B cell (primary cell): Measurements from ENCODE around the gene IL6ST. TPM values are rescaled to one million over a fixed set of nuclear protein-coding genes. Genes with fewer than 3 reads are reported as not detected.

Experiments used
- ATAC-seq: fragments of 200-7000 bp; cut with Tn5 transposase; one replicate; pipeline ENCODE4 v1.10.0; 2021; ENCODE audit warnings: low read depth, mild to moderate bottlenecking, moderate number of reproducible peaks, moderate library complexity
- CTCF ChIA-PET: fragments of 350-600 bp; sonication (Branson Sonifier 250); formaldehyde crosslinking; loops from one replicate; lab custom pipeline; 2021; ENCODE audit warnings: antibody characterized with exemption, inconsistent platforms; lab: Charles Lee
- POLR2A ChIA-PET: fragments of 350-600 bp; sonication (Branson Sonifier 250); formaldehyde crosslinking; loops from one replicate; lab custom pipeline; 2021; ENCODE audit warnings: antibody characterized with exemption; lab: Charles Lee
- DNase-seq: peaks from one replicate; pipeline ENCODE4 v3.0.0; 2013
- H2AFZ ChIP-seq: 2 replicates; pipeline ENCODE4 v1.6.1; 2012; ENCODE audit warnings: mild to moderate bottlenecking, low read depth, low read length; ENCODE audit not compliant: insufficient read depth, poor library complexity, severe bottlenecking
- H3K27ac ChIP-seq, 2 donors: 1 replicate in 1 of 2; 2 replicates in 1 of 2; pipeline ENCODE4 v1.5.1; 2012 to 2013; ENCODE audit warnings: low read length in 2 of 2, mild to moderate bottlenecking in 2 of 2, moderate library complexity in 1 of 2
- H3K27me3 ChIP-seq, 4 experiments: fragments of 200-600 bp in 1 of 4; sonication (generic) in 1 of 4; replicated peaks in 1 of 4; 1 replicate in 2 of 4; 2 replicates in 2 of 4; pipeline versions ENCODE4 v1.6.1 to v1.7.0; 2013 to 2016; ENCODE audit warnings: low read length in 3 of 4, mild to moderate bottlenecking in 2 of 4, mixed read lengths in 1 of 4, moderate library complexity in 1 of 4; ENCODE audit not compliant: insufficient read depth in 4 of 4, control insufficient read depth in 3 of 4; ENCODE audit errors: control extremely low read depth in 1 of 4
- H3K36me3 ChIP-seq, 2 experiments: replicated peaks in 1 of 2; 1 replicate in 1 of 2; 2 replicates in 1 of 2; pipeline versions ENCODE4 v1.6.1 to v1.7.1; 2013; ENCODE audit warnings: low read length in 1 of 2; ENCODE audit not compliant: insufficient read depth in 2 of 2, control insufficient read depth in 1 of 2; ENCODE audit errors: control extremely low read depth in 1 of 2, extremely low read depth in 1 of 2
- H3K4me1 ChIP-seq, 2 donors: fragments of 200-600 bp in 1 of 2; sonication (generic) in 1 of 2; 1 replicate in 1 of 2; 2 replicates in 1 of 2; pipeline versions ENCODE4 v1.5.1 to v1.6.1; 2013 to 2017; ENCODE audit warnings: low read length in 2 of 2; ENCODE audit not compliant: control insufficient read depth in 2 of 2, insufficient read depth in 2 of 2
- H3K4me2 ChIP-seq: replicated peaks from 2 replicates; pipeline ENCODE3; 2012; ENCODE audit warnings: mild to moderate bottlenecking, low read depth, low read length; ENCODE audit not compliant: poor library complexity, severe bottlenecking
- H3K4me3 ChIP-seq, 5 experiments: fragments of 200-600 bp in 1 of 5; sonication (generic) in 1 of 5; 1 replicate in 3 of 5; 2 replicates in 2 of 5; pipeline versions ENCODE4 v1.5.1 to v1.7.0; 2011 to 2016; ENCODE audit warnings: low read length in 4 of 5, mild to moderate bottlenecking in 4 of 5, low read depth in 2 of 5, control low read depth in 1 of 5, moderate library complexity in 1 of 5; ENCODE audit not compliant: insufficient read depth in 1 of 5; ENCODE audit errors: control extremely low read depth in 1 of 5, extremely low read depth in 1 of 5
- H3K79me2 ChIP-seq: fragments of 200-600 bp; sonication (generic); one replicate; pipeline ENCODE4 v1.6.0; 2016; ENCODE audit warnings: low read length; ENCODE audit not compliant: control insufficient read depth, insufficient read depth
- H3K9ac ChIP-seq: fragments of 200-600 bp; sonication (generic); 2 replicates; pipeline ENCODE4 v1.6.1; 2017; ENCODE audit warnings: mild to moderate bottlenecking, low read length, moderate library complexity
- H3K9me3 ChIP-seq, 3 donors: one replicate each; pipeline versions ENCODE4 v1.6.1 to v1.7.1; 2013; ENCODE audit warnings: low read length in 2 of 3; ENCODE audit not compliant: control insufficient read depth in 2 of 3, insufficient read depth in 1 of 3; ENCODE audit errors: control extremely low read depth in 1 of 3
- H4K20me1 ChIP-seq: 2 replicates; pipeline ENCODE4 v1.6.0; 2012; ENCODE audit warnings: mild to moderate bottlenecking, low read length; ENCODE audit not compliant: insufficient read depth, control insufficient read depth, poor library complexity, severe bottlenecking
- H3K27ac Mint-ChIP-seq: one replicate; pipeline ENCODE4 v1.8.0; 2021; ENCODE audit warnings: mixed read lengths
- H3K27me3 Mint-ChIP-seq: one replicate; pipeline ENCODE4 v1.8.0; 2021; ENCODE audit warnings: mixed read lengths
- H3K4me1 Mint-ChIP-seq: one replicate; pipeline ENCODE4 v1.8.0; 2021; ENCODE audit warnings: mixed read lengths
- H3K4me3 Mint-ChIP-seq: one replicate; pipeline ENCODE4 v1.8.0; 2021; ENCODE audit warnings: mixed read lengths
- H3K9me3 Mint-ChIP-seq: one replicate; pipeline ENCODE4 v1.8.0; 2022; ENCODE audit warnings: mixed read lengths; ENCODE audit not compliant: insufficient read depth
- CTCF ChIP-seq: fragments of 200-600 bp; IDR thresholded peaks from one replicate; pipeline ENCODE4 v1.8.0; 2022; ENCODE audit warnings: antibody characterized with exemption, mild to moderate bottlenecking
- EZH2 ChIP-seq: IDR thresholded peaks from 2 replicates; pipeline ENCODE4 v1.6.1; 2012; ENCODE audit warnings: borderline replicate concordance, low read depth, mild to moderate bottlenecking, moderate library complexity, low read length; ENCODE audit not compliant: insufficient read depth, poor library complexity, severe bottlenecking
- WGBS: methylation state at CpG from one replicate; pipeline ENCODE4 v1.1.5; 2013; ENCODE audit warnings: missing lambda C conversion rate; ENCODE audit not compliant: insufficient coverage; 5-methylcytosine and 5-hydroxymethylcytosine counted together
- intact Hi-C: fragments of 100-400 bp; cut with micrococcal nuclease; formaldehyde crosslinking; loops from one replicate; pipeline ENCODE4 v1.10.0; 2022
- polyA plus RNA-seq: library from polyadenylated mRNA; depleted of rRNA; stranded (reverse); fragments of >200 nt; gene quantifications from 2 replicates; pipeline ENCODE4 v1.2.3, GENCODE V29; 2012
- total RNA-seq, 2 donors: library from RNA; stranded (reverse); fragments of 120-200 nt in 1 of 2; gene quantifications; 1 replicate in 1 of 2; 2 replicates in 1 of 2; pipeline versions ENCODE4 v1.2.3 to v1.2.4, GENCODE V29; 2013 to 2022

Gene IL6ST
- total and polyA plus RNA-seq, 2 donors (not counting 1 experiment from before 2014, with no cell fraction given), result 4.3 to 28.0 TPM

DNA sequence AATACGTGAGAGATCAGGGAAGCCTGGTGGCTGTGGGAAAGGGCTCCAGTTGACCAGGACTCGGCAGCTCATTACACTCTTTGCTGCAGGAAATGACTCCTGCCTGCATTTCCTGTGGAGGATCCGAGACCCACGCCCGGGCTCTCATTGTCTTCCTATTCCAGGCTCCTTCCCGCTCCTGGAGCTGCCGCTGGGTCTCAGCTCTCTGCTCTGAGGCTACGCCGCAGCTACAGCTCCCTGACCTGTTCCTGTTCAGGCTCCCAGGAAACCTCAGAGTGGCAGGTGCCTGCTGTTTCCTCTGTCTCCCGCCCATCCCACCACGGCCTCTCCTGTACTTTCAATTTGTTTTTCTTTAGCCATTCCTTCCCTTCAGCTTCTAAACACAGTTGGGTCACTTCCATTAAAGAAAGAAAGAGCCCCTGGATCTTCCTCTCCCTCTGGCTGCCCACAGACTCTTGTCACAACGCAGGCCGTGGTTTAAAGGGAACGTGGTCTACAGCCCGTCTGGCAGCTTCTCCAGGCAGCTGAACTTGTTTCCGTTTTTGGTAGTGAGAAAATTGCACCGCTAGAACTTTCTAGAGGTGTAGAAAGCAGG lies 71.5 kb downstream of the IL6ST start:
- POLR2A ChIA-PET, result no interaction called here
- no peak for ATAC-seq
- H3K4me3 ChIP-seq, result peak overlapping the region; percentile 26 to 63 (median 53)
- peak overlapping the region; percentile 91 for H3K4me3 Mint-ChIP-seq
- CTCF ChIA-PET, result interaction anchor here (0.8 to 1.4 kb wide), 3 partner anchors 11 to 62 kb away, joined by 3 to 8 read pairs (median 4); no protein-coding TSS in a partner anchor
- no peaks in the 10 kb centered on the region for H4K20me1 ChIP-seq
- H3K27me3 Mint-ChIP-seq, result peaks cover 14% of the 10 kb centered on the region
- H3K4me1 Mint-ChIP-seq, result peaks cover 15% of the 10 kb centered on the region
- H3K4me1 ChIP-seq, result peaks cover 15% of the 10 kb centered on the region in 2 donors
- peaks cover 0 to 8% (median 1%) of the 10 kb centered on the region in 4 experiments for H3K27me3 ChIP-seq
- H3K9me3 ChIP-seq, result no peaks in the 10 kb centered on the region
- no peak for TF ChIP-seq CTCF
- TF ChIP-seq EZH2, result no peak
- peak overlapping the region; percentile 71 for H3K9ac ChIP-seq
- no peaks in the 10 kb centered on the region for H3K79me2 ChIP-seq
- intact Hi-C loops, result no loop called here
- peak overlapping the region in 1 of 2 donors; percentile 41 for H3K27ac ChIP-seq
- no peak overlapping the region for H3K27ac Mint-ChIP-seq
- 7% methylated on average over 15 of the region's 17 CpGs for WGBS
- peak; percentile 16 for DNase-seq
- H3K9me3 Mint-ChIP-seq, result no peaks in the 10 kb centered on the region
- H3K4me2 ChIP-seq, result peak overlapping the region; percentile 69
- no peaks in the 10 kb centered on the region for H3K36me3 ChIP-seq
- H2AFZ ChIP-seq, result peak overlapping the region; percentile 79

DNA sequence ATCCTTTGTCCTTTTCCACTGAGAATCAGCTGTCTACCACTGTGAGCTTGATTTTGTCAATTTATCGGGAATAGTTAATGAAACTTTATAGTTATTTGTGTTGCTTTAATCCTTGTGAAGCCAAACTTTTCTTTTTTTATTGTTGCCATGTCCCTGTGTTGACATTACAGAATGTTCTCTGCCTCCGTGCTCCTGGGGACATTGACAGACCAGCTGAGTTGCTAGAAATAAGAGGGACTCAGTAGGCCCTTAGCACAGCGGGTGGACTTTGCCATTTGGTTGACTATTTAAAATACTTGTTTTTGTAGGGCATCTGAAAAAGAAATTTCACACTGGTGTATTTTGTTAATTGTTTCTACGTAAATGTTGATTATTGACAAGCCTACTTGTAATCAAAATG lies 73.1 kb downstream of the IL6ST start:
- H3K4me3 Mint-ChIP-seq, result no peak overlapping the region
- ChIA-PET CTCF (interaction anchor here (1.5 kb wide), 1 partner anchor 14 kb away, joined by 8 read pairs; no protein-coding TSS in a partner anchor), POLR2A (interaction anchor here (0.6 kb wide), 1 partner anchor 1357 kb away, joined by 3 read pairs; no protein-coding TSS in a partner anchor)
- H2AFZ ChIP-seq, result no peak overlapping the region
- peaks cover 15% of the 10 kb centered on the region in 2 donors for H3K4me1 ChIP-seq
- H3K27me3 Mint-ChIP-seq, result peaks cover 12% of the 10 kb centered on the region
- TF ChIP-seq EZH2 (no peak), CTCF (no peak)
- no peaks in the 10 kb centered on the region for H3K9me3 Mint-ChIP-seq
- intact Hi-C loops, result no loop called here
- no peak overlapping the region for H3K4me2 ChIP-seq
- H3K27ac ChIP-seq, result no peak overlapping the region
- H3K9ac ChIP-seq, result no peak overlapping the region
- peaks cover 15% of the 10 kb centered on the region for H3K4me1 Mint-ChIP-seq
- H3K27ac Mint-ChIP-seq, result no peak overlapping the region
- no peak overlapping the region for H3K4me3 ChIP-seq
- no peaks in the 10 kb centered on the region for H3K79me2 ChIP-seq
- peaks cover 0 to 8% (median 1%) of the 10 kb centered on the region in 4 experiments for H3K27me3 ChIP-seq
- H3K36me3 ChIP-seq, result no peaks in the 10 kb centered on the region
- ATAC-seq (no peak), DNase-seq (no peak)
- no peaks in the 10 kb centered on the region for H4K20me1 ChIP-seq
- no peaks in the 10 kb centered on the region for H3K9me3 ChIP-seq
- WGBS, result 100% methylated on average over 2 of the region's 4 CpGs
